ENCODE measurements around the gene PPCDC.

PPCDC gene

GRCh38 chr15:74994236-74994635, 29.2 kb upstream of the PPCDC start:
- no peak overlapping the region for H3K4me2 ChIP-seq (ENCODE audit: low read depth, low read length)
- DNase-seq, result no peak
- no peaks in the 10 kb centered on the region for H3K36me3 ChIP-seq (replicated peaks; ENCODE audit: insufficient read depth, low read length)
- H3K27me3 ChIP-seq (replicated peaks; ENCODE audit: insufficient read depth, low read length), result 0 out of 2 replicates have a peak, but pooled peaks cover 3% of the 10 kb centered on the region
- TF ChIP-seq, protein P1, sequence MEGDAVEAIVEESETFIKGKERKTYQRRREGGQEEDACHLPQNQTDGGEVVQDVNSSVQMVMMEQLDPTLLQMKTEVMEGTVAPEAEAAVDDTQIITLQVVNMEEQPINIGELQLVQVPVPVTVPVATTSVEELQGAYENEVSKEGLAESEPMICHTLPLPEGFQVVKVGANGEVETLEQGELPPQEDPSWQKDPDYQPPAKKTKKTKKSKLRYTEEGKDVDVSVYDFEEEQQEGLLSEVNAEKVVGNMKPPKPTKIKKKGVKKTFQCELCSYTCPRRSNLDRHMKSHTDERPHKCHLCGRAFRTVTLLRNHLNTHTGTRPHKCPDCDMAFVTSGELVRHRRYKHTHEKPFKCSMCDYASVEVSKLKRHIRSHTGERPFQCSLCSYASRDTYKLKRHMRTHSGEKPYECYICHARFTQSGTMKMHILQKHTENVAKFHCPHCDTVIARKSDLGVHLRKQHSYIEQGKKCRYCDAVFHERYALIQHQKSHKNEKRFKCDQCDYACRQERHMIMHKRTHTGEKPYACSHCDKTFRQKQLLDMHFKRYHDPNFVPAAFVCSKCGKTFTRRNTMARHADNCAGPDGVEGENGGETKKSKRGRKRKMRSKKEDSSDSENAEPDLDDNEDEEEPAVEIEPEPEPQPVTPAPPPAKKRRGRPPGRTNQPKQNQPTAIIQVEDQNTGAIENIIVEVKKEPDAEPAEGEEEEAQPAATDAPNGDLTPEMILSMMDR (IDR thresholded peaks at IDR 0.05; ENCODE audit: low read length), result no peak
- TF ChIP-seq EZH2phosphoT487 (IDR thresholded peaks at IDR 0.05; ENCODE audit: low read length) (no peak), EZH2 (optimal IDR thresholded peaks at IDR 0.05; ENCODE audit: low read depth, low read length) (no peak)
- no peak overlapping the region for H2AFZ ChIP-seq (ENCODE audit: low read length)
- H3K9me3 ChIP-seq (replicated peaks; ENCODE audit: insufficient read depth, low read length), result no peaks in the 10 kb centered on the region
- H3K4me1 ChIP-seq (ENCODE audit: low read length), result no peaks in the 10 kb centered on the region
- H3K4me3 ChIP-seq (ENCODE audit: low read length), result no peak overlapping the region
- H3F3A ChIP-seq (ENCODE audit: insufficient read depth, low read length), result no peaks in the 10 kb centered on the region
- H3K27ac ChIP-seq (ENCODE audit: low read length), result no peak overlapping the region
- no peaks in the 10 kb centered on the region for H4K20me1 ChIP-seq (ENCODE audit: insufficient read depth, low read length)
- H3K79me2 ChIP-seq (ENCODE audit: low read length), result no peaks in the 10 kb centered on the region
- no peaks in the 10 kb centered on the region for H3K9me2 ChIP-seq (replicated peaks; ENCODE audit: insufficient read depth, low read length)
- no peak overlapping the region for H3K9ac ChIP-seq (ENCODE audit: low read length)

DNA sequence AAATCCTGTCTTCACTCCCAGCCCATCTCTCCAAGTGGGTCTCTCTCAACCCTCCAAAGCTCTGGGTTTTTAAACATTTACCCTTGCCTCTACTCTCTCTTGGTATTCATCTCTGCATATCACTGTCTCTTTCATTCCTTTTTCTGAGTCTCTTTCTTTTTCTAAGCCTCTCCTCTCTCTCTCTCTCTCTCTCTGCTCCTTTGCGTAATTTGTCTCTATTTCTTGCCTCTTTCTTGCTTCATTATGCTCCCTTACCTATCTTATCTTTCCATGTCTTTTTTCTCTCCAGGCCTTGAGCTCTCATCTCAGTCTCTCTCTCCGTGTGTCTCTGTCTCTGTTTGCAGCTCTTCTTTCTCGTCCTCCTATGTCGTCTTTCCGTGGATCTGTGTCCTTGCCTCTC, 28.7 kb upstream of the PPCDC start:
- TF ChIP-seq EZH2phosphoT487 (IDR thresholded peaks at IDR 0.05; ENCODE audit: low read length) (no peak), EZH2 (optimal IDR thresholded peaks at IDR 0.05; ENCODE audit: low read depth, low read length) (no peak)
- TF ChIP-seq, protein P1 (IDR thresholded peaks at IDR 0.05; ENCODE audit: low read length), result no peak
- Histone ChIP-seq H3K79me2 (ENCODE audit: low read length) (no peaks in the 10 kb centered on the region), H2AFZ (ENCODE audit: low read length) (peak overlapping the region; percentile 76), H3K27ac (ENCODE audit: low read length) (no peak overlapping the region), H3F3A (ENCODE audit: insufficient read depth, low read length) (no peaks in the 10 kb centered on the region), H3K27me3 (replicated peaks; ENCODE audit: insufficient read depth, low read length) (0 out of 2 replicates have a peak, but pooled peaks cover 3% of the 10 kb centered on the region), H3K4me1 (ENCODE audit: low read length) (no peaks in the 10 kb centered on the region), H3K9me2 (replicated peaks; ENCODE audit: insufficient read depth, low read length) (no peaks in the 10 kb centered on the region), H3K9ac (ENCODE audit: low read length) (no peak overlapping the region), H4K20me1 (ENCODE audit: insufficient read depth, low read length) (no peaks in the 10 kb centered on the region), H3K36me3 (replicated peaks; ENCODE audit: insufficient read depth, low read length) (no peaks in the 10 kb centered on the region), H3K9me3 (replicated peaks; ENCODE audit: insufficient read depth, low read length) (no peaks in the 10 kb centered on the region), H3K4me2 (ENCODE audit: low read depth, low read length) (peak overlapping the region; percentile 84), H3K4me3 (ENCODE audit: low read length) (peak overlapping the region; percentile 49; the same call in 1 of the 2 replicates)
- DNase-seq, result no peak

DNA sequence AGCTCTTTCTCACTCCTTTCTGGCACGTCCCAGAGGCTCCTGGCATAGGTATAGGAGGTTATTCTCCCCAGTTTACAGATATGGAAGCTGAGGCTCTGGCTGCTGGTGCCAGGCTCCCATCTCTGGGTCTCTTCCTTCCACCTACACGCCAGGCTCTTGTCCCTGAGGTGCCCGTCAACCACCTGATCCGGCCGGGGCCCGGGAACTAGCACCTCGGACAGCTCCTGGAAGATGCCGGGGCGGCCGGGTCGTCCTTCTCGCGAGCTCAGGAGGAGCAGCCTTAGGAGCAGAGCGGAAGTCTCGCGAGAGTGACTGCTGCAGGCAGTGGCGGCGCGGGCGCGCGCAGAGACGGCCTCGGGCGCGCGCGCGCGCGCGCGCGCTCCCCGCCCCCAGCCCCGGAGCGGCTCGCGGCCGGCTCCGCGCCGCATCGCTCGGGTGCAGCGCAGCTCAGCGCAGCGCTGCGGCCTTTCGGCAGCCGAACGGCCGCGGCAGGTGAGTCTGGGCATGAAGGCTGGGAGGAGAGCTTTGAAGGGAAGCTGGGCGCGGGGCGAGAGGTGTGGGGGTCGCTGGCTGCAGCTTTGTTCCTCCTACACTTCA, 28.1 kb upstream of the PPCDC start, which contains the start of gene SCAMP5:
SCAMP5 (plus strand) TSS at position 382 of the 597 bp plus-strand sequence. CDS start 16,277 bp downstream, outside the sequence.
- Histone ChIP-seq H3K9me3 (replicated peaks; ENCODE audit: insufficient read depth, low read length) (no peaks in the 10 kb centered on the region), H4K20me1 (ENCODE audit: insufficient read depth, low read length) (no peaks in the 10 kb centered on the region), H3K27me3 (replicated peaks; ENCODE audit: insufficient read depth, low read length) (0 out of 2 replicates have a peak, but pooled peaks cover 3% of the 10 kb centered on the region), H3K4me3 (ENCODE audit: low read length) (peak within 1 kb of the TSS; percentile 84), H3K79me2 (ENCODE audit: low read length) (no peaks in the 10 kb centered on the region), H3F3A (ENCODE audit: insufficient read depth, low read length) (no peaks in the 10 kb centered on the region), H3K9ac (ENCODE audit: low read length) (peak within 1 kb of the TSS; percentile 68), H3K27ac (ENCODE audit: low read length) (no peak within 1 kb of the TSS), H3K36me3 (replicated peaks; ENCODE audit: insufficient read depth, low read length) (no peaks in the 10 kb centered on the region), H3K9me2 (replicated peaks; ENCODE audit: insufficient read depth, low read length) (no peaks in the 10 kb centered on the region), H2AFZ (ENCODE audit: low read length) (peak within 1 kb of the TSS; percentile 82), H3K4me2 (ENCODE audit: low read depth, low read length) (peak within 1 kb of the TSS; percentile 92), H3K4me1 (ENCODE audit: low read length) (no peaks in the 10 kb centered on the region)
- TF ChIP-seq, protein P1 (IDR thresholded peaks at IDR 0.05; ENCODE audit: low read length), result no peak
- TF ChIP-seq EZH2phosphoT487 (IDR thresholded peaks at IDR 0.05; ENCODE audit: low read length), result no peak
- DNase-seq, result peak; percentile 98

Data from MM.1S (cell line).